ENCODE measurements around the gene ST6GALNAC6.

Gene ST6GALNAC6

GRCh38 chr9:127899128-127899943 is at the start of gene ST6GALNAC6:
Gene ST6GALNAC6 (minus strand): TSS chr9:127899603. CDS start chr9:127897981, 1,622 bp downstream.
- in situ Hi-C loops (cut with MboI; ENCODE audit: low sequenced_read_pairs): no loop called here

- in situ Hi-C loops (cut with MboI; ENCODE audit: low sequenced_read_pairs): loop anchor here (5.0 to 25.0 kb wide), 2 partner anchors 84 to 1011 kb away; no protein-coding TSS in a partner anchor
These were observed 48.7 kb upstream of the ST6GALNAC6 start for GRCh38 chr9:127947841-127948710.

- in situ Hi-C loops (cut with MboI; ENCODE audit: low sequenced_read_pairs): loop anchor here (5.0 to 25.0 kb wide), 2 partner anchors 86 to 1009 kb away; no protein-coding TSS in a partner anchor
These were observed 47.3 kb upstream of the ST6GALNAC6 start for GRCh38 chr9:127946728-127947127.

GRCh38 chr9:127945942-127946341 is 46.5 kb upstream of the ST6GALNAC6 start:
- in situ Hi-C loops (cut with MboI; ENCODE audit: low sequenced_read_pairs): loop anchor here (5.0 to 25.0 kb wide), 2 partner anchors 86 to 1009 kb away; no protein-coding TSS in a partner anchor

GRCh38 chr9:127945338-127945737 is 45.9 kb upstream of the ST6GALNAC6 start:
- in situ Hi-C loops (cut with MboI; ENCODE audit: low sequenced_read_pairs): loop anchor here (5.0 to 25.0 kb wide), 2 partner anchors 87 to 1008 kb away; no protein-coding TSS in a partner anchor

GRCh38 chr9:127944586-127945218 is 45.3 kb upstream of the ST6GALNAC6 start:
- in situ Hi-C loops (cut with MboI; ENCODE audit: low sequenced_read_pairs): loop anchor here (5.0 to 25.0 kb wide), 2 partner anchors 88 to 1007 kb away; no protein-coding TSS in a partner anchor

- in situ Hi-C loops (cut with MboI; ENCODE audit: low sequenced_read_pairs): loop anchor here (25.0 kb wide), 1 partner anchor 1006 kb away; no protein-coding TSS in a partner anchor
These were observed 44.3 kb upstream of the ST6GALNAC6 start for GRCh38 chr9:127943731-127944144.

GRCh38 chr9:127943011-127943662 is 43.7 kb upstream of the ST6GALNAC6 start:
- in situ Hi-C loops (cut with MboI; ENCODE audit: low sequenced_read_pairs): loop anchor here (25.0 kb wide), 1 partner anchor 1006 kb away; no protein-coding TSS in a partner anchor

GRCh38 chr9:127942216-127943010 is 43.0 kb upstream of the ST6GALNAC6 start:
- in situ Hi-C loops (cut with MboI; ENCODE audit: low sequenced_read_pairs): loop anchor here (25.0 kb wide), 1 partner anchor 1005 kb away; no protein-coding TSS in a partner anchor

- in situ Hi-C loops (cut with MboI; ENCODE audit: low sequenced_read_pairs): loop anchor here (25.0 kb wide), 1 partner anchor 1005 kb away; no protein-coding TSS in a partner anchor
These were observed 42.5 kb upstream of the ST6GALNAC6 start for GRCh38 chr9:127941961-127942215.

GRCh38 chr9:127941062-127941960 is 41.9 kb upstream of the ST6GALNAC6 start:
- in situ Hi-C loops (cut with MboI; ENCODE audit: low sequenced_read_pairs): loop anchor here (25.0 kb wide), 1 partner anchor 1004 kb away; no protein-coding TSS in a partner anchor

GRCh38 chr9:127940593-127940992 is 41.2 kb upstream of the ST6GALNAC6 start:
- in situ Hi-C loops (cut with MboI; ENCODE audit: low sequenced_read_pairs): loop anchor here (25.0 kb wide), 1 partner anchor 1003 kb away; no protein-coding TSS in a partner anchor

GRCh38 chr9:127938298-127938690 is 38.9 kb upstream of the ST6GALNAC6 start:
- in situ Hi-C loops (cut with MboI; ENCODE audit: low sequenced_read_pairs): loop anchor here (25.0 kb wide), 1 partner anchor 1001 kb away; no protein-coding TSS in a partner anchor

- in situ Hi-C loops (cut with MboI; ENCODE audit: low sequenced_read_pairs): loop anchor here (25.0 kb wide), 1 partner anchor 1000 kb away; no protein-coding TSS in a partner anchor
These were observed 38.2 kb upstream of the ST6GALNAC6 start, which contains the start of gene DPM2 for GRCh38 chr9:127937388-127938297. Gene DPM2 (minus strand): TSS chr9:127937854. CDS start chr9:127937820, 34 bp downstream.

GRCh38 chr9:127937056-127937387 is 37.6 kb upstream of the ST6GALNAC6 start:
- in situ Hi-C loops (cut with MboI; ENCODE audit: low sequenced_read_pairs): loop anchor here (25.0 kb wide), 1 partner anchor 1000 kb away; no protein-coding TSS in a partner anchor

GRCh38 chr9:127936347-127936852 is 37.0 kb upstream of the ST6GALNAC6 start:
- in situ Hi-C loops (cut with MboI; ENCODE audit: low sequenced_read_pairs): loop anchor here (25.0 kb wide), 1 partner anchor 999 kb away; no protein-coding TSS in a partner anchor

All from HL-60/S4 treated with retinoic acid at 250 ng/mL for 4 days and 3 days (cell line).